ENCODE data around the gene EPB41L5.

- no peak for TF ChIP-seq CTCF (IDR thresholded peaks at IDR 0.05)
- no peak for TF ChIP-seq POLR2A (IDR thresholded peaks at IDR 0.05)
- TF ChIP-seq EP300 (IDR thresholded peaks at IDR 0.05): no peak
Observed at GRCh38 chr2:120177973-120178372, 165.1 kb downstream of the EPB41L5 start.
